Activated CD4-positive, alpha-beta T cell treated with anti-CD3 and anti-CD28 coated beads for 48 hours (primary cell): Measurements from ENCODE around the gene ARID3A.
A peak's percentile ranks its signal among the peaks of the same experiment; 100 is the strongest.
"Not testable (repeated sequence)": the region's sequence is repeated elsewhere in the genome, so short reads cannot be mapped to it uniquely, and the experiment has no call there.

Experiments
- DNase-seq: peaks from one replicate; pipeline ENCODE4 v3.0.0-alpha.2; 2020

ARID3A gene

DNA sequence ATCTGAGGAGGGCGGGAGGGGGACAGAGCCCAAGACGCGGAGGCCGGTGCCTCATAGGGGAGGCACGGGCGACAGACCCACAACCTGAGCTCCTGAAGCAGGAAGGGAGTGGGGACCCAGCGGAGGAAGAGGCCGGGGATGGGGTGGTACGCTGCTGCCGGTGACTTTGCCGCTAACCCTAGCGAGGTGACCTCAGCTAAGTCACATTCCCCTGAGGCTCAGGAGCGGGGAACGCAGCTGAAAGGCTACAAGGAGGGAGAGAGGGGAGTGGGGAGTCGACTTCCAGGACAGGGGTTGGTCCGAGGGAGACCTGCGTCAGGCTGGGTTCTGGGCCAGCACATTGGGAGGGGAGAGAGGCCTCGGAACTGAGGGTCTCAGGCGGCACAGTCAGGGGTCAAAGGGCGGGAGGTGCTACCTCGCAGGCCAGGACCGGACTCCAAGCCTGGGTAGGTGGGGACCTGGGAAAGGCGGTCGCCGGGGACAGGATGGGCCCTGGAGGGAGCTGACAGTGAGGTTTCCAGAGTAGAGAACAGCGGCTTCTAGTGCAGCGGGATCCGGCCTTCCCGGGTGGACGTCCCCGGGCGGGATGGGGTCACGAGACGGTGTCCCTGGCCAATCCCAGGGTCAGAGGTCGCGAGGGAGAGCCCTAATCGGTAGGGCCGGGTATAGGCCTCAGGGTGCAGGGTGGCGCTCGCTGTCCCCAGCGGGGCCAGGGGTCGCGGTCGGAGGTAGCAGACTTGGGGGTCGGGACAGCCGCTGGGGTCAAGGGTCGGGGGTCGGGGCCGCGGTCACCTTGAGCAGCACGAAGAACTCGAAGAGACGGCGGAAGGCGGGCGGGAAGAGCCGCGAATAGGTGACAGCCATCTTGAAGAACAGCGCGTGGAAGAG lies 94.4 kb downstream of the ARID3A start:
- DNase-seq: peak; percentile 55

DNA sequence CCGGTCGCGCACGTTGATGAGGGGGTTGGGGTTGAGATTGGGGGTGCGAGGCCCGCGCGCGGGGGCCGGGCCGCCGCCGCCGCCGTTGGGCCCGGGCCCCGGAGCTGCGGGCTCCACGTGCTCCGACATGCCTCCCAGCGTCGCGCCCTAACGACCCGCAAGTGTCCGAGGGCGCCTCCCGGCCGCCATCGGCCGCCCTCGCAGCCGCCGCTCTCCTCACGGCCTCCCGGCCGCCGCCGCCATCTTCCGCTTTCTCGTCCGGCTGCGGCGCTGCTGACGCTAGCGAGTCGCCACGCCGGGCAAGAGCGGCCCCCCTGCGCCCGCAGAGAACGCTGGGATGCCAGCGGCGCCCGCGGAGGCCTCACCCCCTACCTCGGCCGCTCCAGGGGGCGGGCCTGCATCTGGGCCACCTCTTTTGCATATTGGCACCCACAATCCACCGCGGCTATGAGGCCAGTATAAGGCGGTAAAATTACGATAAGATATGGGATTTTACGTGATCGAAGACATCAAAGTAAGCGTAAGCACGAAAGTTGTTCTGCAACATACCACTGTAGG lies 95.1 kb downstream of the ARID3A start, which contains the start of gene TMEM259:
TMEM259 (minus strand) TSS at position 256 of the 558 bp plus-strand sequence; CDS start at position 129, 127 bp downstream.
- DNase-seq: peak; percentile 98

DNA sequence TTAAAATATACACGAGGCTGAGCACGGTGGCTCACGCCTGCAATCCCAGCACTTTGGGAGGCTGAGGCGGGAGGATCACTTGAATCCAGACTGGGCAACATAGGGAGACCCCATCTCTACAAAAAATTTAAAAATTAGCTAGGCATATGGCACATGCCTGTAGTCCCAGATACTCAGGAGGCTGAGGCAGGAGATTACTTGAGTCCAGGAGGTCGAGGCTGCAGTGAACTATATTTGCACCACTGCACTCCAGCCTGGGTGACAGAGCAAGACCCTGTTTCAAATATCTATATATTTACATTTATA lies 98.0 kb downstream of the ARID3A start:
- not testable (repeated sequence) for DNase-seq

DNA sequence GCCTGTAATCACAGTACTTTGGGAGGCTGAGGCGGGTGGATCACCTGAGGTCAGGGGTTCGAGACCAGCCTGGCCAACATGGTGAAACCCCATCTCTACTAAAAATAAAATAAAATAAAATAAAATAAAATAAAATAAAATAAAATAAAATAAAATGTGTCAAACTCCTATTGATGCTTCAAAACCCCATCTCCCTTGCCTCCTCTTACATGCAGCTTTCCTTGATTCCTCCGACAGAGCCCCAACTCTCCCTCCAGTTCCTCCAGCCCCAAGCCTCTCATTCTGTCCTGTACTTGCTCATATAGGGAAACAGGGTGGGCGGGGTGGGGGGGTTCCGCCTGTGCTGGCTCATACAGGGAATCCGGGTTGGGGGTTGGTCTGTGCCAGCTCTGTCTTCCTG lies 99.2 kb downstream of the ARID3A start:
- DNase-seq: not testable (repeated sequence)
